Activated CD4-positive, alpha-beta T cell treated with anti-CD3 and anti-CD28 coated beads for 1 hour (primary cell): ENCODE measurements around the gene CCDC90B.
"Not testable (repeated sequence)": the region's sequence is repeated elsewhere in the genome, so short reads cannot be mapped to it uniquely, and the experiment has no call there.

Experiments used
- DNase-seq: peaks from one replicate; pipeline ENCODE4 v3.0.0-alpha.2; 2020

The CCDC90B gene

DNA sequence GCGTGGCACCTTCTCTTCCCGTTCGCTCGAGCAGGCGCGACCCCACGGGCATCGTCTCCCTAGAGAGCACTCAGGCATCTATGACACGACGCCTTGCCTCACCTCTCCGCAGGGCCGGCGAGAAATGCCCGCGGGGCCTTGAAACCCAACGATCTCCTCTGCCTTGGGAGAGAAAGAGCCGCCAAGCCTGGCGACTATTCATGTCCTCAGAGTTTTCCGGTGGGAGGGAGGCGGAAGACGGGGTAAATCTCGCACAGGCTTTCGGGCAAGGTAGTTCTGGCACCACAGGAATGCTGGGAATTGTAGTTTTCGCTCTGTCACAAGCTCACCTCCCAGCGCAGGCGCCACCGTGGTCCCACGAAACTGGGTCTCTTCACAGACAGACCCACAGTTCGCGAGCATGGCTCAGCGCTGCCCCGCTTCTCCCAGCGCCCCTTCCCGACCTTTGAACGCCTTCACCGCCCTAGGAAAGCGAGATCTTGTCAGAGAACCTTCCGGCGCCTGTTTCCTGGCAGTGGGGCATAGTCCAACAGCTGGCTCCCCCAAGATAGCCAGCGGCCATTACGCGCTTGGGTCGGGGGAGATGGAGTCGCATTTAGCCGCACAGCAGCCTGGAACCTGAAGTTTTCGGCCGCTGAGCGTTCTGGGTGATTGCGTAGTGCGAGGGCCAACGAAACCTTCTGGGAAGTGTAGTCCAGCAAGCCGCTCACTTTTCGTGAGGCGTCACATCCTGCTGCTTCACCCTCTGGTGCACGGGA is at the start of gene CCDC90B:
Gene CCDC90B, minus strand, starts transcription at position 597 of the 758 bp plus-strand sequence. Its CDS starts 395 bp downstream, at position 202.
- peak; percentile 90 for DNase-seq

GRCh38 chr11:83335446-83336070 is 49.4 kb upstream of the CCDC90B start:
- no peak for DNase-seq

- DNase-seq = no peak
Observed at GRCh38 chr11:83330303-83330702, 44.1 kb upstream of the CCDC90B start.

DNA sequence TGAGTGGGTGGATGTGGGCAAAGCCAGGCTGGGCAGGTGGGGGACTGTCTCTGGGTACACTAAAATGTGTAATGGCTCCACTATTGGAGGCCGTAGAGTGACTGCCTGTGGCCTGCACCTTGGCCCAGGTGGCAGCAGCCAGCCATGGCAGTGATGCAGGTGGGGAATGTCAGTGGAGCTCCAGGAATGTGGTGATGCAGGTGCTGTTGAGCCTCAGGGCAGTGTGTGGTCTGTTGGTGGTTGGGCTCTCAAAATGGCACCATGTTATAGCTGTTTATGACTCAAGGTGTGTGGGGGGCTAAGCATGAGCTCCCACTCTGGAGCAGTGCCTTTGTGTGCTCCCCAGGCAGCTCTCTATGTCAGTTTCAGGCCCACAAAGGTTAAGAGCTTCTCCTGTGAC is 40.2 kb upstream of the CCDC90B start:
- DNase-seq = no peak

- no peak for DNase-seq
Observed at GRCh38 chr11:83319346-83319745, 33.2 kb upstream of the CCDC90B start.

- DNase-seq = no peak
Observed at GRCh38 chr11:83318931-83319330, 32.8 kb upstream of the CCDC90B start.

GRCh38 chr11:83317757-83318690 is 31.9 kb upstream of the CCDC90B start:
- no peak for DNase-seq

DNA sequence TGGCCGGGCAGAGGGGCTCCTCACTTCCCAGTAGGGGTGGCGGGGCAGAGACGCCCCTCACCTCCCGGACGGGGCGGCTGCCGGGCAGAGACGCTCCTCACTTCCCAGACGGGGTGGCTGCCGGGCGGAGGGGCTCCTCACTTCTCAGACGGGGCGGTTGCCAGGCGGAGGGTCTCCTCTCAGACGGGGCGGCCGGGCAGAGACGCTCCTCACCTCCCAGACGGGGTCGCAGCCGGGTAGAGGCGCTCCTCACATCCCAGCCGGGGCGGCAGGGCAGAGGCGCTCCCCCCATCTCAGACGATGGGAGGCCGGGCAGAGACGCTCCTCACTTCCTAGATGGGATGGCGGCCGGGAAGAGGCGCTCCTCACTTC is 30.7 kb upstream of the CCDC90B start:
- DNase-seq = not testable (repeated sequence)

GRCh38 chr11:83316143-83316896 is 30.2 kb upstream of the CCDC90B start:
- not testable (repeated sequence) for DNase-seq

GRCh38 chr11:83312430-83312829 is 26.3 kb upstream of the CCDC90B start:
- no peak for DNase-seq

- no peak for DNase-seq
Observed at GRCh38 chr11:83311701-83312100, 25.5 kb upstream of the CCDC90B start.

- no peak for DNase-seq
Observed at GRCh38 chr11:83310718-83311117, 24.6 kb upstream of the CCDC90B start.

- DNase-seq = not testable (repeated sequence)
Observed at GRCh38 chr11:83308536-83308935, 22.4 kb upstream of the CCDC90B start.

DNA sequence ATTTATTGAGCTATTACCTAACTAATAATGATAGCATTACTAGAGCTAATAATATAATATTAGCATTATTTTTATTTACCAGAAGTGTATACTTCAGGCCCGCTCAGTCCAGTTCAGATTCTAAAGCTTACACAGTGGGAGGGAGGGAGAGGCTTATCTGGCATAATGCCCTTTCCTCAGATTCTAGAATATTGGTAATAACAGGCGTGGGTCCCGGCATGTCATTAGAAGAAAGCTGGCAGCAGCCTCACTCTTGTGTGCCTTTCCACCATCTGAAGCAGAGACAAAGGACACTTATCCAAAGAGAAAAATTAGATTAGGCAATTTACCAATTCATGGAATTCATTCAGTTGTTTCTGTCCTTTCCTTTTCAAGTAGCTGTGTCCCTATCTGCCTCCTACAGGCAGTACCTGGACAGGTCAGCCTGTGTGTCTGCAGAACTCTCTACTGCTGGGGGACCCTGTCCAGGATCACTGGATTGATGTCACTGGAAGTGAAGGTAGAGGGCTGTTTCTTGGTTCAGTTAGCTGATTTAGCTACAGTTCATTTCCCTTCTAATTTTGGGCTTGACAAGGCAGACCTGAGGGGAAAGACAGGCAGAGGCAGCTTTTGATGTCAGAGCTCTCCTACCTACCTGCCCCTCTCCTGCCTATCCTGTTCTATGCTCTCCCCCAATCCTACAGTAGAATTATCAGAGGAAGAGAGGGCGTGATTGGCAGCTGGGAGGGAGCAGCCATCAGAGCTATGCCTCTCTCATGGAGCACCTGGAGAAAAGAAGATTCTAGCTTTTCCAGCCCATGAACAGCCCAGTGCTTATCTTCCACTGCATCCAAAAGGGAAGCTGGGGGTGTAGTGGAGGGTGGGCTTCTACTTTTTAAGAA is 20.3 kb upstream of the CCDC90B start:
- no peak for DNase-seq

GRCh38 chr11:83303316-83303715 is 17.1 kb upstream of the CCDC90B start:
- no peak for DNase-seq

DNA sequence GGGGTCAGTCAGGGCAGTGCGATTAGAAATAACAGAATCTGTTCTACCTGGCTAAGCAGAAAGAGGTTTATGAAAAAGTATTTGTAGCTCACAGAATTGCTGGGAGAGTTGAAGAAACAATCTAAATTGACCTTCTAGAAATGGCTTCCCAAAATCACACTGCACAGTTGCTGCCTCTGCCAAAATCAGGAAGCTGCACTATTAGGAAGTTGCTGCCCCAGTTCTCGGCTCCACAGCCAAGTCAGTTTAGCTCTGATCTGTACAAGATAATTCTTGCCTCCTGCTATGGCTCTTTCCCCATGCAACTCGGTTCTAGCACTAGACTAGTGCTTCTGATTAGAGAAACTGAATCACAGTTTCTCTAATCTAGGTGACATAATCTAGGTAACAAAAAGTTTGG is 16.0 kb upstream of the CCDC90B start:
- no peak for DNase-seq

GRCh38 chr11:83299681-83300080 is 13.5 kb upstream of the CCDC90B start:
- no peak for DNase-seq

DNA sequence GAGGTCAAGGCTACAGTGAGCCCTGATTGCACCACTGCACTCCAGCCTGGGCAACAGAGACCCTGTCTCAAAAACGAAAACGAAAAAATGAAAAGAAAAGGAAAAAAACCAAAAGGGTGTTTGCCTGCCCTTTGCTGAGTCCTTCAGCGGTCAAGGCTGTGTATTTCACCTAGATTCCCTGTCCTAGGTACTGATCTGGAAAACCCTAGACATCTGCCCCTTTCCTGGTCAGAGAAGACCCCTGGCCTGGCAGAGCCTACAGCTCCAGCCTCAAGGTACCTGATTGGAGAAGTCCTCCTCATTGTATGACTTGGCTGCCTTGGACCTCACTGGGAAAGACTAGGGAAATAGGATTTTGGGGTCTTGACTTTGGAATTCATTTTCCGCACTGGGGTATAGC is 8.0 kb upstream of the CCDC90B start:
- no peak for DNase-seq

- no peak for DNase-seq
Observed at GRCh38 chr11:83293457-83293774, 7.2 kb upstream of the CCDC90B start.

GRCh38 chr11:83292709-83293456 is 6.7 kb upstream of the CCDC90B start:
- no peak for DNase-seq

- no peak for DNase-seq
Observed at GRCh38 chr11:83287631-83288030, 1.5 kb upstream of the CCDC90B start.
